BLaER1 (cell line): ENCODE measurements around the gene SLC7A8.

Source experiments
- H3K27ac ChIP-seq: shearing (Covaris generic); formaldehyde crosslinking; 2 replicates; pipeline ENCODE4 v1.8.1; 2022
- H3K27me3 ChIP-seq: shearing (Covaris generic); formaldehyde crosslinking; 2 replicates; pipeline ENCODE4 v1.8.1; 2022
- H3K36me3 ChIP-seq: shearing (Covaris generic); formaldehyde crosslinking; 2 replicates; pipeline ENCODE4 v1.8.1; 2022
- H3K4me1 ChIP-seq: shearing (Covaris generic); formaldehyde crosslinking; 2 replicates; pipeline ENCODE4 v1.8.1; 2022
- H3K4me2 ChIP-seq: shearing (Covaris generic); formaldehyde crosslinking; 2 replicates; pipeline ENCODE4 v1.8.1; 2022
- H3K4me3 ChIP-seq: shearing (Covaris generic); formaldehyde crosslinking; 2 replicates; pipeline ENCODE4 v1.8.1; 2022
- H3K9ac ChIP-seq: shearing (Covaris generic); formaldehyde crosslinking; 2 replicates; pipeline ENCODE4 v1.8.1; 2022
- H3K9me3 ChIP-seq: shearing (Covaris generic); formaldehyde crosslinking; 2 replicates; pipeline ENCODE4 v1.8.1; 2022
- H4K20me1 ChIP-seq: shearing (Covaris generic); formaldehyde crosslinking; 2 replicates; pipeline ENCODE4 v1.8.1; 2022
- Cebpa-rat ChIP-seq: shearing (Covaris generic); IDR thresholded peaks from 2 replicates; pipeline ENCODE4 v1.8.1; 2022

The SLC7A8 gene

DNA sequence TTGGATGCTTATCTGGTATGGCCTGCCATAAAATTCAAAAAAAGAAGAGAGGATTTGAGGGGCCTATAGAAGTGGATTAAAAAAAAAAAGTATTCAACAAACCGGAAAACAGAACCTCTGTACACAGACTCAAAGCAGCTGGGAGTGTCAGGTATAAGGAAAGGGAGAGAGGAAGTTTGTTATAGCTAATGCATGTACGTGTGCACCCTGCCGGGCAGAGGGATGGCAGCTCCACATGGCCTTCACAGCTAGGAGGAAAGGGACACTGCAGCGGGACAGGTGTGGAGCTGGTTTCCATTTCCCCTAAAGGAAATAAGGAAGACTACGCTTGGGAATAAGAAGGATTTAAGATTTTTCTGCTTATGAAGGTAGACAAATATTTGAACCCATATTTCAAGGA, 21.5 kb downstream of the SLC7A8 start:
- H3K36me3 ChIP-seq, result no peaks in the 10 kb centered on the region
- no peaks in the 10 kb centered on the region for H4K20me1 ChIP-seq
- H3K4me1 ChIP-seq, result no peaks in the 10 kb centered on the region
- no peak overlapping the region for H3K27ac ChIP-seq
- TF ChIP-seq Cebpa-rat, result no peak
- no peak overlapping the region for H3K4me3 ChIP-seq
- no peak overlapping the region for H3K4me2 ChIP-seq
- no peak overlapping the region for H3K9ac ChIP-seq
- H3K9me3 ChIP-seq, result no peaks in the 10 kb centered on the region
- no peaks in the 10 kb centered on the region for H3K27me3 ChIP-seq

DNA sequence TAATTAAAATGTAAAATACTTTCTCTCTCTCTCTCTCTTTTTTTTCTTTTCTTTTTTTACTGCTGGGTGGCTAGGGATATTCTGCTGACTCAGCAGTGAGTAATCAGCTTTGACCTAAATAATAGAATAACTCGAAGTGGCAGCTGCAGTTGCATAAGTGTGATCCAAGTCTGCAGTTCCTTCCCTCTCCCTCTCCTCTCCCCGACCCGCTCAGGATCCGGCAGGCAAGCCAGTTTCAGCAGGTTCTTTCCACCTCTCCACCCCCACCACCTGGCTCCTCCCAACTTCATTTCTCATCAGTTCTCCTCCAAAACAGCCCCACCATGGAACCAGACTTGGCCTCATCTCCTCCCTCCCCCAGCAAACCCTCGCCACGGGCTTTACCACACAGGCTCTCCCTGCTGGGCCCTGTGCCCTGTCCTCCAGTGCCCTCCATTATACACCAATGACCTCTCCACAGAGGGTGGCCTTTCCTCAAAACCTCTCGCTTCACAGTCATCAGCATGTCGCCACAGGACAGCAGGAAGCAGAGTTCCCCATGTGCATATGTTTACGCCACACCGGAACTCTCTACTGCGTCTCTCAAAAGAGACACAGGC, 22.4 kb downstream of the SLC7A8 start:
- H3K4me3 ChIP-seq, result no peak overlapping the region
- H4K20me1 ChIP-seq, result no peaks in the 10 kb centered on the region
- H3K9ac ChIP-seq, result no peak overlapping the region
- H3K27me3 ChIP-seq, result no peaks in the 10 kb centered on the region
- no peaks in the 10 kb centered on the region for H3K4me1 ChIP-seq
- no peak for TF ChIP-seq Cebpa-rat
- H3K27ac ChIP-seq, result no peak overlapping the region
- no peak overlapping the region for H3K4me2 ChIP-seq
- no peaks in the 10 kb centered on the region for H3K36me3 ChIP-seq
- no peaks in the 10 kb centered on the region for H3K9me3 ChIP-seq

DNA sequence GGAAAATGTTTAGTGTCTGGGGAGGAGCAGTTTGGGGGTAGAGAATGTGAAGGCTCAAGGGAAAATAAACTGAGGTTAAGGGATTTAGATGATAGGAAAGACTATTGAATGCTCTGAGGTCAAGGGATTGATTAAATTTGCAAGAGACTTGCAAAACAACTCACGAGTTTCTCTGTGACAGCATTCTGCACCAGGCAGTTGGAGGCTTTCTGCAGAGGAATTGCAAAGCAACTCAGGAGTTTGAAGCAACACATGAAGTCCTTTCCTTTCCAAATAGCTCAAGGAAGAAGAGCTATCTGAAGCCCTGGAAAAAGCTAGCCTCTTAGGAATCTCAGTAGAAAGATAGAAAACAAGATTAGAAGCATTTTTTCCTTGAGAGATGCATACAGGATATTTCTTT, 23.9 kb downstream of the SLC7A8 start:
- Histone ChIP-seq H3K36me3 (no peaks in the 10 kb centered on the region), H3K4me3 (no peak overlapping the region), H3K9me3 (no peaks in the 10 kb centered on the region), H3K27ac (no peak overlapping the region), H3K9ac (no peak overlapping the region), H3K27me3 (no peaks in the 10 kb centered on the region), H3K4me1 (peaks cover 11% of the 10 kb centered on the region), H3K4me2 (no peak overlapping the region), H4K20me1 (no peaks in the 10 kb centered on the region)
- no peak for TF ChIP-seq Cebpa-rat

DNA sequence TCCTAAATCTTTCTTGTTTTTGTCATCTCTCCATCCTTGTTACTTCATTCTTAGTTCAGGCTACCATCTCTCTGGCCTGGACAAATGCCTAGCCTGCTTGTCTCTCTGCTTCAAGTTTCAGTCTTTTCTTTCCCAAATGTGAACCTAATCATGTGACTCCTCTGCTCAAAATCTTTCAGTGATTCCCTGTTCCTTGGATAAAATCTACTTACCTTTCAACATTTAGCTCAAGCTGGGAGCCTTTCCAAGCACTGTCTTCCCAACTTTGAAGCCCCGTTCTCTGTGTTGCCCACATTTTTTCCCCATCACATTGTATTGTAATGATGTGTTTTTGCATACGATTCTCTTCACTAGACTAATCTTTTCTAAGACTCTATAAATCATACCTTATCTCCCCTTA, 24.7 kb downstream of the SLC7A8 start:
- Histone ChIP-seq H3K9ac (no peak overlapping the region), H3K4me1 (peaks cover 17% of the 10 kb centered on the region), H3K4me2 (no peak overlapping the region), H3K4me3 (no peak overlapping the region), H4K20me1 (no peaks in the 10 kb centered on the region), H3K36me3 (no peaks in the 10 kb centered on the region), H3K27ac (no peak overlapping the region), H3K27me3 (no peaks in the 10 kb centered on the region), H3K9me3 (no peaks in the 10 kb centered on the region)
- no peak for TF ChIP-seq Cebpa-rat

DNA sequence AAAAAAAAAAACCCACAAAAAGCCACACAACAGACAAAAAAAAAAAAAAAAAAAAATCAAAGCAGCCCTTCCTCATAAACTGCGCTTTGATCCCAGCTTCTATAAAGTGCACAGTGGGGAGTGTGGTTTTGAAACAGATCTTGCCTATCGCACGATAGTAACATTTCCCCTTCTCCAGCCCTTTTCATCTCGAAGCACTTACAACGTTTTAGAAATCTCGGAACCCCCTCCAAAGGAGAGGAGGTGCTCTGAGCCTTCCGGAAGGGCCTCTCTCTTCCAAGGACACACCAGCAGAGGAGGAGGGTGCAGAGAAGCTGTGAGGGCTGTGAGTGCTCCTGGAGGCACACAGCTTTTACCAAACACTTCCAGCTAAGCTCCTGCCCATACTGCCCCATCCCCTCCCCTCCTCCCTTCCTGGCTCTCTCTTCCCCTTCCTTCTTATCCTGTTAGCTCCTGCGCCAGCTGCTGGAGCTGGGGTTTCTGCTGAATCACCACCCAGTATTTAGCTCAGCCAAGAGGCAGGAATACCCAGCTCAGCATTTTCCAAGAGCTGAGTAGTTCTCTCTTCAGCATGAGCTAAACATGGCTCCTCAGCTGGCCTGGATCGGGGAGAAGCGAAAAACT, 28.4 kb downstream of the SLC7A8 start:
- H4K20me1 ChIP-seq, result no peaks in the 10 kb centered on the region
- H3K36me3 ChIP-seq, result no peaks in the 10 kb centered on the region
- no peak overlapping the region for H3K27ac ChIP-seq
- no peaks in the 10 kb centered on the region for H3K27me3 ChIP-seq
- H3K9ac ChIP-seq, result no peak overlapping the region
- H3K4me3 ChIP-seq, result no peak overlapping the region
- peak overlapping the region; percentile 48 for H3K4me2 ChIP-seq
- no peak for TF ChIP-seq Cebpa-rat
- peaks cover 17% of the 10 kb centered on the region for H3K4me1 ChIP-seq
- no peaks in the 10 kb centered on the region for H3K9me3 ChIP-seq

DNA sequence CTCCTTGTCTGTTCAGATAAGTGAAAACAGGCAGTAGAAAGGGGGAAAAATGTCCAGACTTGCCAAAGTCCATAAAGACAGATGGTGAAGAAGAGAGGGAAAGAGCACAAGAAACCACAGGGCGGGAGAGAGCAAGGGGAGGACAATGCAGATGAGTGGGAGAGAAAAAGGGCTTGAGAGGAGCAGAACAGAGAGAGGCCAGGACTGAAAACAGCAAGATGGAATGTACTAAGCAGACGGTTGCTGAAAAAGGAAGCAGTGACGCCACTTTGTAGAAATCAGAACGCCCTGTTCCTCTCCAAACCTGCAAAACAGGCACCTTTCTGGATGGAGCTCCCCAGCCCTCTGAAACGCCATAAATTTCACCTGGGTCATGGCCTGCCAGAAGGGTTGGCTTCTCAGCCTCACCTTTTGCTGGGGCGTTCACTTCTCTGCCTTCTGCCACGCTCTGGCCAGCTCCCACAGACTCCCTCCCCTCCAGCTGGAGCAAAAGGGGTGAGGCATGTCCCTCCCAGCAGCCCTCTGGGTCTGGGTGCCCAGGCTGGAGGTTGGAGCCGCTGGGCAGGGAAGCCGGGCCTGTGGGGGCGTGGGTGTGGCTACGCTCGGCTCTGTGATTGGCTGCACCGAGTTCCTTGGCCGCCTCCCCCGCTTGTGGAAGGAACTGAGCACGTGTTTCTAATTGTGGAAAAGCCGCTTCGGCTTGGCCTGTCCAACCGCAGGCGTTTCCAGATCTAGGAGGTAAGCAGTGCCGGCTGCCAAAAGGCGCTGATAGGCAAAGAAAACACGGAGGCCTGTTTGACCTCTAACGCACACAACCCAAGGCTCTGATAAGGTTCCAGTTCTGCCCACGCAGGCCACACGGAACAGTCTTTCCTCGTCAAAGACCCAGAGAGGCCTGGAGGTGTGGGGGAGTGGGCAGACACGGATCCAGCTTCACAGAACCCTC, 29.3 kb downstream of the SLC7A8 start:
- Histone ChIP-seq H3K9me3 (no peaks in the 10 kb centered on the region), H3K9ac (no peak overlapping the region), H4K20me1 (no peaks in the 10 kb centered on the region), H3K4me2 (peak overlapping the region; percentile 48), H3K4me1 (peaks cover 17% of the 10 kb centered on the region), H3K36me3 (no peaks in the 10 kb centered on the region), H3K4me3 (no peak overlapping the region), H3K27ac (no peak overlapping the region), H3K27me3 (no peaks in the 10 kb centered on the region)
- TF ChIP-seq Cebpa-rat, result no peak

DNA sequence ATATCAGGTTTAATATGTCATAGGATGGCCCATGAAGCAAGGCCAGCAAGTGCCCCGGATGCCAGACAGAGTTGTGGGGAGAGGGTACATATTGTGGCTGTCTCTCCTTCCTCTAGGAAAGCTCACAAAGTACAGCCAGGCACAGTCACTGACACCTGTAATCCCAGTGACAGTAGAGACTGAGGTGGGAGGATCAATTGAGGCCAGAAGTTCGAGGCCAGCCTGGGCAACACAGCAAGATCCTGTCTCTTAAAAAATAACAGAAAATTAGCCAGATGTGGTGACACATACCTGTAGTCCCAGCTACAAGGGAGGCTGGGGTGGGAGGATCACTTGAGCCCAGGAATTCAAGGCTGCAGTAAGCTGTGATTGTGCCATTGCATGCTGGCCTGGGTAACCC, 32.1 kb downstream of the SLC7A8 start:
- Histone ChIP-seq H3K27ac (no peak overlapping the region), H4K20me1 (no peaks in the 10 kb centered on the region), H3K9me3 (no peaks in the 10 kb centered on the region), H3K4me1 (peaks cover 17% of the 10 kb centered on the region), H3K4me3 (no peak overlapping the region), H3K27me3 (no peaks in the 10 kb centered on the region), H3K4me2 (no peak overlapping the region), H3K36me3 (no peaks in the 10 kb centered on the region), H3K9ac (no peak overlapping the region)
- no peak for TF ChIP-seq Cebpa-rat

DNA sequence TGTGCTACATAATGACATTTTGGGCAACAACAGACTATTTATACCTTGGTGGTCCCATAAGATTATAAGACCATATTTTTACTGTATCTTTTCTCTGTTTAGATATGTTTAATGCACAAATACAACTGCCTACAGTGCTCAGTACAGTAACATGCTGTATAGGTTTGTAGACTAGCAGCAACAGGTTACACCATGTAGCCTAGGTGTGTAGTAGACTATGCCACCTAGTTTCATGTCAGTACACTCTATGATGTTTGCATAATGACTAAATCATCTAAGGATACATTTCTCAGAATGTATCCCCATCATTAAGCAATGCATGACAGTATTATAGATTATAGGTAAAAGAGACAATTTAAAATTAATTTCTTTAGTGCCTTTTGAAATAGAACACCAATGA, 33.7 kb downstream of the SLC7A8 start:
- no peaks in the 10 kb centered on the region for H4K20me1 ChIP-seq
- H3K4me2 ChIP-seq, result no peak overlapping the region
- H3K4me1 ChIP-seq, result peaks cover 9% of the 10 kb centered on the region
- no peak overlapping the region for H3K27ac ChIP-seq
- no peaks in the 10 kb centered on the region for H3K27me3 ChIP-seq
- no peaks in the 10 kb centered on the region for H3K9me3 ChIP-seq
- no peak for TF ChIP-seq Cebpa-rat
- H3K4me3 ChIP-seq, result no peak overlapping the region
- no peak overlapping the region for H3K9ac ChIP-seq
- no peaks in the 10 kb centered on the region for H3K36me3 ChIP-seq

DNA sequence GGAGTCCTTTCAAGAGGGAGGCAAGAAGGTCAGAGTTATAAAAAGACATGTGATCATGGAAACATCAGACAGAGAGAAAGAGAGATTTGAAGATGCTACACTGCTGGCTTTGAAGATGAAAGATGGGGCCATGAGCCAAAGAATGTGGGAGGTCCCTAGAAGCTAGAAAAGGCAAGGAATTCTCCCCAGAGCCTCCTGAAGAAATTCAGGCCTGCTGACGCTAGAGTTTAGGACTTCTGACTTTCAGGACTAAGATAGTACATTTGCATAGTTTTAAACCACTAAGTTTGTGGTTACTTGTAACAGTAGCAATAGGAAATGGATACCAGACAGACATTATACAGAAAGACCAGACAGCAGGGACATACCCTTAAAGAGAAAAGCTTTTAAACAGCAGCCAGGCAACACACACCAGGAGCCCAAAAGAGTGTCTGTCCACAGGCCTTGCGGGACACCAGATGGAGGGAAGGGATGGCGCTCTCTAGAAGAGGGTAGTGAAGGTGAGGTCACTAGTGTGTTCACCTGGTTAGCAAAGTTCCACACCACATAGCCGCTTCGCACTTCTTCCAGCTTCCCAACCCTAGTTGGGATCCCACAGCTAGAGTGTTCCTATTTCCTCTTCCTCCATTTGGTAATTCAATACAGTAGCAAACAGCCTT, 34.7 kb downstream of the SLC7A8 start:
- H3K4me2 ChIP-seq, result no peak overlapping the region

DNA sequence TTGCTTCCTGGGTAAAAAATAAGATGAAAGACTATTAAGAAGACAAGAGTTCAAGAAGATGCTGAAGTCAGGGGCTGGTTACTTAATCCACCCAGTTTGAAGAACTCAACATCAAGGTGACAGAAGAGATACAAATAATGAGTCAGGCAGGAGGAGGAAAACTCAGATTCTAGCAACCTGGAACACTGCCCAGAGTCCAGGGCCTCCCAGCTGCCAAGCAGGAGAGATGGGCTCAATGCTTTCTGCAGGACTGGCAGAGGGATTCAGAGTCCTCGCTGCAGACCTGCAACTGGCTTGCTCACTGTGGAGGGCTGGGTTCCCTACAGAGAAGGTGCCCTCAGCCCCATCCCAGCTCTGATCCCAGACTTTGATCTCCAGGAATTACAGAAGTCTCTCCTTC, 35.8 kb downstream of the SLC7A8 start:
- Histone ChIP-seq H3K4me1 (no peaks in the 10 kb centered on the region), H3K4me3 (no peak overlapping the region), H4K20me1 (no peaks in the 10 kb centered on the region), H3K27me3 (no peaks in the 10 kb centered on the region), H3K9me3 (no peaks in the 10 kb centered on the region), H3K27ac (no peak overlapping the region), H3K4me2 (no peak overlapping the region), H3K36me3 (no peaks in the 10 kb centered on the region), H3K9ac (no peak overlapping the region)
- TF ChIP-seq Cebpa-rat, result no peak

More for the DNA sequence above, 34.7 kb downstream of the SLC7A8 start:
- no peaks in the 10 kb centered on the region for H3K4me1 ChIP-seq
- no peak overlapping the region for H3K27ac ChIP-seq
- H3K9ac ChIP-seq, result no peak overlapping the region
- no peak overlapping the region for H3K4me3 ChIP-seq
- H3K36me3 ChIP-seq, result no peaks in the 10 kb centered on the region
- no peaks in the 10 kb centered on the region for H3K27me3 ChIP-seq
- no peaks in the 10 kb centered on the region for H3K9me3 ChIP-seq
- TF ChIP-seq Cebpa-rat, result no peak
- no peaks in the 10 kb centered on the region for H4K20me1 ChIP-seq
